B cell (primary cell): ENCODE data around the gene TOM1L2. TPM values are rescaled to one million over a fixed set of nuclear protein-coding genes. Genes with fewer than 3 reads are reported as not detected.

Experiments used
- ATAC-seq: fragments of 200-7000 bp; cut with Tn5 transposase; one replicate; pipeline ENCODE4 v1.10.0; 2021; ENCODE audit warnings: low read depth, mild to moderate bottlenecking, moderate number of reproducible peaks, moderate library complexity
- CTCF ChIA-PET: fragments of 350-600 bp; sonication (Branson Sonifier 250); formaldehyde crosslinking; loops from one replicate; lab custom pipeline; 2021; ENCODE audit warnings: antibody characterized with exemption, inconsistent platforms; lab: Charles Lee
- POLR2A ChIA-PET: fragments of 350-600 bp; sonication (Branson Sonifier 250); formaldehyde crosslinking; loops from one replicate; lab custom pipeline; 2021; ENCODE audit warnings: antibody characterized with exemption; lab: Charles Lee
- DNase-seq: peaks from one replicate; pipeline ENCODE4 v3.0.0; 2013
- H2AFZ ChIP-seq: 2 replicates; pipeline ENCODE4 v1.6.1; 2012; ENCODE audit warnings: mild to moderate bottlenecking, low read depth, low read length; ENCODE audit not compliant: insufficient read depth, poor library complexity, severe bottlenecking
- H3K27ac ChIP-seq, 2 donors: 1 replicate in 1 of 2; 2 replicates in 1 of 2; pipeline ENCODE4 v1.5.1; 2012 to 2013; ENCODE audit warnings: low read length in 2 of 2, mild to moderate bottlenecking in 2 of 2, moderate library complexity in 1 of 2
- H3K27me3 ChIP-seq, 4 experiments: fragments of 200-600 bp in 1 of 4; sonication (generic) in 1 of 4; replicated peaks in 1 of 4; 1 replicate in 2 of 4; 2 replicates in 2 of 4; pipeline versions ENCODE4 v1.6.1 to v1.7.0; 2013 to 2016; ENCODE audit warnings: low read length in 3 of 4, mild to moderate bottlenecking in 2 of 4, mixed read lengths in 1 of 4, moderate library complexity in 1 of 4; ENCODE audit not compliant: insufficient read depth in 4 of 4, control insufficient read depth in 3 of 4; ENCODE audit errors: control extremely low read depth in 1 of 4
- H3K36me3 ChIP-seq, 2 experiments: replicated peaks in 1 of 2; 1 replicate in 1 of 2; 2 replicates in 1 of 2; pipeline versions ENCODE4 v1.6.1 to v1.7.1; 2013; ENCODE audit warnings: low read length in 1 of 2; ENCODE audit not compliant: insufficient read depth in 2 of 2, control insufficient read depth in 1 of 2; ENCODE audit errors: control extremely low read depth in 1 of 2, extremely low read depth in 1 of 2
- H3K4me1 ChIP-seq, 2 donors: fragments of 200-600 bp in 1 of 2; sonication (generic) in 1 of 2; 1 replicate in 1 of 2; 2 replicates in 1 of 2; pipeline versions ENCODE4 v1.5.1 to v1.6.1; 2013 to 2017; ENCODE audit warnings: low read length in 2 of 2; ENCODE audit not compliant: control insufficient read depth in 2 of 2, insufficient read depth in 2 of 2
- H3K4me2 ChIP-seq: replicated peaks from 2 replicates; pipeline ENCODE3; 2012; ENCODE audit warnings: mild to moderate bottlenecking, low read depth, low read length; ENCODE audit not compliant: poor library complexity, severe bottlenecking
- H3K4me3 ChIP-seq, 5 experiments: fragments of 200-600 bp in 1 of 5; sonication (generic) in 1 of 5; 1 replicate in 3 of 5; 2 replicates in 2 of 5; pipeline versions ENCODE4 v1.5.1 to v1.7.0; 2011 to 2016; ENCODE audit warnings: low read length in 4 of 5, mild to moderate bottlenecking in 4 of 5, low read depth in 2 of 5, control low read depth in 1 of 5, moderate library complexity in 1 of 5; ENCODE audit not compliant: insufficient read depth in 1 of 5; ENCODE audit errors: control extremely low read depth in 1 of 5, extremely low read depth in 1 of 5
- H3K79me2 ChIP-seq: fragments of 200-600 bp; sonication (generic); one replicate; pipeline ENCODE4 v1.6.0; 2016; ENCODE audit warnings: low read length; ENCODE audit not compliant: control insufficient read depth, insufficient read depth
- H3K9ac ChIP-seq: fragments of 200-600 bp; sonication (generic); 2 replicates; pipeline ENCODE4 v1.6.1; 2017; ENCODE audit warnings: mild to moderate bottlenecking, low read length, moderate library complexity
- H3K9me3 ChIP-seq, 3 donors: one replicate each; pipeline versions ENCODE4 v1.6.1 to v1.7.1; 2013; ENCODE audit warnings: low read length in 2 of 3; ENCODE audit not compliant: control insufficient read depth in 2 of 3, insufficient read depth in 1 of 3; ENCODE audit errors: control extremely low read depth in 1 of 3
- H4K20me1 ChIP-seq: 2 replicates; pipeline ENCODE4 v1.6.0; 2012; ENCODE audit warnings: mild to moderate bottlenecking, low read length; ENCODE audit not compliant: insufficient read depth, control insufficient read depth, poor library complexity, severe bottlenecking
- H3K27ac Mint-ChIP-seq: one replicate; pipeline ENCODE4 v1.8.0; 2021; ENCODE audit warnings: mixed read lengths
- H3K27me3 Mint-ChIP-seq: one replicate; pipeline ENCODE4 v1.8.0; 2021; ENCODE audit warnings: mixed read lengths
- H3K4me1 Mint-ChIP-seq: one replicate; pipeline ENCODE4 v1.8.0; 2021; ENCODE audit warnings: mixed read lengths
- H3K4me3 Mint-ChIP-seq: one replicate; pipeline ENCODE4 v1.8.0; 2021; ENCODE audit warnings: mixed read lengths
- H3K9me3 Mint-ChIP-seq: one replicate; pipeline ENCODE4 v1.8.0; 2022; ENCODE audit warnings: mixed read lengths; ENCODE audit not compliant: insufficient read depth
- EZH2 ChIP-seq: IDR thresholded peaks from 2 replicates; pipeline ENCODE4 v1.6.1; 2012; ENCODE audit warnings: borderline replicate concordance, low read depth, mild to moderate bottlenecking, moderate library complexity, low read length; ENCODE audit not compliant: insufficient read depth, poor library complexity, severe bottlenecking
- WGBS: methylation state at CpG from one replicate; pipeline ENCODE4 v1.1.5; 2013; ENCODE audit warnings: missing lambda C conversion rate; ENCODE audit not compliant: insufficient coverage; 5-methylcytosine and 5-hydroxymethylcytosine counted together
- intact Hi-C: fragments of 100-400 bp; cut with micrococcal nuclease; formaldehyde crosslinking; loops from one replicate; pipeline ENCODE4 v1.10.0; 2022
- polyA plus RNA-seq: library from polyadenylated mRNA; depleted of rRNA; stranded (reverse); fragments of >200 nt; gene quantifications from 2 replicates; pipeline ENCODE4 v1.2.3, GENCODE V29; 2012
- total RNA-seq, 2 donors: library from RNA; stranded (reverse); fragments of 120-200 nt in 1 of 2; gene quantifications; 1 replicate in 1 of 2; 2 replicates in 1 of 2; pipeline versions ENCODE4 v1.2.3 to v1.2.4, GENCODE V29; 2013 to 2022
- TF ChIP-seq, protein P1 (sequence below): fragments of 200-600 bp; IDR thresholded peaks from one replicate; pipeline ENCODE4 v1.8.0; 2022; ENCODE audit warnings: antibody characterized with exemption, mild to moderate bottlenecking

The TOM1L2 gene
- total and polyA plus RNA-seq, 2 donors (not counting 1 experiment from before 2014, with no cell fraction given): 25.1 to 29.7 TPM

DNA sequence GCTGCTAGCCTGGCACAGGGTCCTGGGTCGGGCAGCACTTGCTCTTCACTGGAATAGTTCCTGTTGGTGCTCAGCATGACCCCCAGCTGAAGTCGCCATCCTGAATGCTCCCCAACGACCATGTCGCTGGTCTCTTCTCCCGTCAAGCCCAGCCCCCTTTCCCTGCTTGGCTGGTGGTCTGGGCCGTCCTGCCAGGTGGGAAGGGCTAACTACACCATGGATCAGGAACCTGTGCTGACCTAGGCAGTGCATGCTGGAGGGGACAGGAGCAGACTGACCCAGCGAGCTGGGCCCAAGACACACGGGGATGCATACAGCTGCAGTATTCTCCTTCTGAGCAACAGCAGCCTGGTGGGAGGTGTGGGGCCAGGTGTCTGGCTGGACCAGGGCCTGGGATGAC, 126.2 kb downstream of the TOM1L2 start:
- ChIA-PET POLR2A (no interaction called here), CTCF (interaction anchor here (0.9 to 1.0 kb wide), 2 partner anchors 15 to 32 kb away, joined by 3 read pairs; no protein-coding TSS in a partner anchor)
- peaks cover 26% of the 10 kb centered on the region for H3K4me1 Mint-ChIP-seq
- ATAC-seq: no peak
- H3K9me3 Mint-ChIP-seq: no peaks in the 10 kb centered on the region
- Histone ChIP-seq H3K27me3 (no peaks in the 10 kb centered on the region), H3K4me3 (no peak overlapping the region), H3K9me3 (no peaks in the 10 kb centered on the region), H3K27ac (no peak overlapping the region), H3K79me2 (no peaks in the 10 kb centered on the region), H3K4me2 (no peak overlapping the region), H3K36me3 (no peaks in the 10 kb centered on the region), H3K9ac (no peak overlapping the region), H2AFZ (no peak overlapping the region), H4K20me1 (no peaks in the 10 kb centered on the region), H3K4me1 (peaks cover 20 to 23% of the 10 kb centered on the region in 2 donors)
- no peak overlapping the region for H3K27ac Mint-ChIP-seq
- TF ChIP-seq, protein P1, sequence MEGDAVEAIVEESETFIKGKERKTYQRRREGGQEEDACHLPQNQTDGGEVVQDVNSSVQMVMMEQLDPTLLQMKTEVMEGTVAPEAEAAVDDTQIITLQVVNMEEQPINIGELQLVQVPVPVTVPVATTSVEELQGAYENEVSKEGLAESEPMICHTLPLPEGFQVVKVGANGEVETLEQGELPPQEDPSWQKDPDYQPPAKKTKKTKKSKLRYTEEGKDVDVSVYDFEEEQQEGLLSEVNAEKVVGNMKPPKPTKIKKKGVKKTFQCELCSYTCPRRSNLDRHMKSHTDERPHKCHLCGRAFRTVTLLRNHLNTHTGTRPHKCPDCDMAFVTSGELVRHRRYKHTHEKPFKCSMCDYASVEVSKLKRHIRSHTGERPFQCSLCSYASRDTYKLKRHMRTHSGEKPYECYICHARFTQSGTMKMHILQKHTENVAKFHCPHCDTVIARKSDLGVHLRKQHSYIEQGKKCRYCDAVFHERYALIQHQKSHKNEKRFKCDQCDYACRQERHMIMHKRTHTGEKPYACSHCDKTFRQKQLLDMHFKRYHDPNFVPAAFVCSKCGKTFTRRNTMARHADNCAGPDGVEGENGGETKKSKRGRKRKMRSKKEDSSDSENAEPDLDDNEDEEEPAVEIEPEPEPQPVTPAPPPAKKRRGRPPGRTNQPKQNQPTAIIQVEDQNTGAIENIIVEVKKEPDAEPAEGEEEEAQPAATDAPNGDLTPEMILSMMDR: no peak
- no peak for TF ChIP-seq EZH2
- intact Hi-C loops: no loop called here
- WGBS: 95% methylated on average over 8 of the region's 8 CpGs
- H3K27me3 Mint-ChIP-seq: no peaks in the 10 kb centered on the region
- DNase-seq: no peak
- no peak overlapping the region for H3K4me3 Mint-ChIP-seq

DNA sequence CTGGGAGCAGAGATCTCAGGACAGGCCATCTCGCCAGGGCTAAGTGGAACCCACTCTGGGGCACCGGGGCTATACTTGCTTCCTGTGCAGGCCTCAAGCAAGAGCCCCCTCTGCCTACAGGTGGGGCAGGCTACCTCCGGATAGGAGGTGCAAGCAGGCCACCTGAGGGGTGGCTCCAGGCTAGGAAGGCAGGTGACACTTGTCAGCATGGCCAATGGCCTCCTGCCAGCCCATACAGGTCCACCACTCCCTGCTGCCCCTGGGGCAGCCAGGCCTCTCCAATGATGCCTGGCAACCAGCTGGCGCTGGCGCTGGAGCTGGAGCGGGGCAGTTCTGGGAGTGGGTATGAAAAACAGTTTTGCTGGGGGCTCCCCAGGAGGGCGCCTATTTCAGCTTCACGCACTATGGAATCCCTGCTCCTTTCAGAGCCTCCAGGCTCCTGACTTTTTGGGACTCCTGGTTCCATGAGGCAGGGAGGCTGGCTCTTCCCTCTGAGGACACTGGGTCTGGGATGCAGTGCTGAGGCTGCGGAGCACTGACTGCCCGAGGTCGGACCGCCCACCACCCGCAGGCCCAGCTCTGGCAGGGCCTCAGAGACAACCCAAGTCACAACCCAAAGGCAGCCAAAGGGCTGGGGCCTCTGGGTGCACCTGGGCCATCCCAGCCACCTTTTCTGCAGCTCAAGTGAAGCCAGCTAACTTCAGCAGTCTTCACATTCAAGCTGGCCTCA, 127.0 kb downstream of the TOM1L2 start:
- H3K27me3 Mint-ChIP-seq: no peaks in the 10 kb centered on the region
- no peak overlapping the region for H3K4me3 Mint-ChIP-seq
- H3K4me1 Mint-ChIP-seq: peaks cover 22% of the 10 kb centered on the region
- POLR2A ChIA-PET: no interaction called here
- no peaks in the 10 kb centered on the region for H3K9me3 ChIP-seq
- intact Hi-C loops: no loop called here
- H3K9me3 Mint-ChIP-seq: no peaks in the 10 kb centered on the region
- no peak overlapping the region for H2AFZ ChIP-seq
- no peaks in the 10 kb centered on the region for H4K20me1 ChIP-seq
- H3K9ac ChIP-seq: no peak overlapping the region
- ATAC-seq (no peak), DNase-seq (no peak)
- CTCF ChIA-PET: interaction anchor here (0.7 to 1.0 kb wide), 3 partner anchors 15 to 33 kb away, joined by 3 read pairs; no protein-coding TSS in a partner anchor
- no peaks in the 10 kb centered on the region for H3K79me2 ChIP-seq
- no peak overlapping the region for H3K27ac Mint-ChIP-seq
- H3K27ac ChIP-seq: no peak overlapping the region
- H3K36me3 ChIP-seq: no peaks in the 10 kb centered on the region
- no peak overlapping the region for H3K4me2 ChIP-seq
- no peak for TF ChIP-seq EZH2
- TF ChIP-seq, protein P1: no peak
- peaks cover 14 to 27% of the 10 kb centered on the region in 2 donors for H3K4me1 ChIP-seq
- no peaks in the 10 kb centered on the region for H3K27me3 ChIP-seq
- no peak overlapping the region for H3K4me3 ChIP-seq
- WGBS: 94% methylated on average over 13 of the region's 13 CpGs
